HG02852 (cell line): Measurements from ENCODE around the gene CDH5.

Experiments
- ATAC-seq: cut with Tn5 transposase; IDR thresholded peaks from one replicate; pipeline ENCODE4 v1.9.1; 2021; ENCODE audit warnings: mild to moderate bottlenecking, moderate library complexity; ENCODE audit not compliant: unreplicated experiment

Gene CDH5

DNA sequence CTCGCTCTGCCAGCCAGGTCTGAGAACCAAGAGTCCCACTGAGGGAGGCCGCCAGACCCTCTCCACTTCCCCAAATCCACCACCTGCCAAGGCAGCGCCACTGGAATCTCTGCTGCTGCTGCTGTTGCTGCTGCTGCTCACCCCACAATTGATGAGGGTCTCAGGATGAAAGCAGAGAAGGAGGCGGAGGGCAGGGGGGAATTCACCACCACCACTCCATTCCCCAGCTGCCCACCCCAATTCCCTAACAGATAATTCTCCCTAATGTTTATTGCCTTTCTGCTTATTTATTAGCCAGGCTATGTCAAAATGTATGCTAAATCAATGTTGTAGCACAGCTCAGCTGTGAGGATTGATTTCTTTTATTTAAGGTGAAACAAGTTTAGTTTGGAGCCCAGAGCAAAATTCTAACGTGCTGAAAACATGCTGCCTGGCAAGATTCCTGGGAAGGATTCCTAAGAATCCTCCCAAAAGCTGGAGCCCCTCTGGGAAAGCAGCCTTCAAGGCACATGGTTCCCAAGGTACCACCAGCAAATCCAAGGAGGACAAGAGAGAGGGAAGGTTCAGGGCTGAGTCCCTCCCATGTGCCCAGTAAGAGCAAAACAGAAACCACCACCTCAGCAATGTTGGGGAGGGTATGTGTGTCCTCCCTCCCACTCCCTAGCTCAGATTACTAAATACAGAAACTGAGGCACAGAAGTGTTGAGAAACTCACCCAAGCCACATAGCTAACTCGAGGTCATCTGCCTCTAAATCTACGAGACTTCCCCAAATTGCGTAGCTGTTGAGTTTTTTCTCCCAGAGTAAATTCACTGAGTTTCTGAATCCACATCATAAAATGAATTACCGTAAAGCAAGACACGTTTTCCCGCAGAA lies 12.2 kb upstream of the CDH5 start:
- no peak for ATAC-seq

GRCh38 chr16:66355526-66355925 lies 11.0 kb upstream of the CDH5 start:
- no peak for ATAC-seq

DNA sequence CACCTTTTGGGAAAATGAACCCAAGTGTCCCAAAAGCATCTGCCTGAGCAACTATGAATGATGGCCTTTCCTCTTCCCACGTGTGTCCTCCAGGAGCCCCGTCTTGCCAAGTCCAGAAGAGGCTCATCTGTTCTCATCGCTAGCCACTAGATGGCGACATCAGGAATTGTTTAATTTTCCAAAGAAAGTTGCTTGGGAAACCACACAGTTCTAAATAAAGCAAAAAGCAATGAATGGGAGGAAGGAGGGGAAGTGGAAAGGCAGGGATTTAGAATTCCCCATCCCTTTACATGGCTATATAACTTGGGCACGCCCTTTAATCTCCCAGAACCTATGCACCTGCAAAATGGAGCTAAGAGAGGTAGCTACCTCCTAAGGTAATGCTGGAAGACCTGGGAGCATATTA lies 9.0 kb upstream of the CDH5 start:
- no peak for ATAC-seq

DNA sequence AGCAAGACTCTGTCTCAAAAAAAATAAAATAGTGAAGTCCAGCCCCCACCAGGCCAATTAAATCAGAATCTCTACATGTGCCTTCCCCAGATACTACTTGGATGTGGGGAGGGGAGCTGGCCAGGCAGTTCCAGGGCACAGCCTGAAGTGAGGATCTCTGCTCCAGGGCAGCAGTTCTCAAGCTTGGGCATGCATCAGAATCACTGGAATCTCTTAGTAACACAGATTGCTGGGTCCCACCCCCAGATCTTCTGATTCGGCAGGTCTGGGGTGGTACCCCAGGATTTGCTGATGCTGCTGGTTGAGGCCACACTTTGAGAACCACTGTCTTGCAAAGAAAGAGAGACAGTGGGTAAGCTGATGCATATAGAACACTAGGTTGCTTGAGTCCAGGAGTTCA lies 8.3 kb upstream of the CDH5 start:
- no peak for ATAC-seq

- no peak for ATAC-seq
Observed at GRCh38 chr16:66359012-66359411, 7.5 kb upstream of the CDH5 start.

DNA sequence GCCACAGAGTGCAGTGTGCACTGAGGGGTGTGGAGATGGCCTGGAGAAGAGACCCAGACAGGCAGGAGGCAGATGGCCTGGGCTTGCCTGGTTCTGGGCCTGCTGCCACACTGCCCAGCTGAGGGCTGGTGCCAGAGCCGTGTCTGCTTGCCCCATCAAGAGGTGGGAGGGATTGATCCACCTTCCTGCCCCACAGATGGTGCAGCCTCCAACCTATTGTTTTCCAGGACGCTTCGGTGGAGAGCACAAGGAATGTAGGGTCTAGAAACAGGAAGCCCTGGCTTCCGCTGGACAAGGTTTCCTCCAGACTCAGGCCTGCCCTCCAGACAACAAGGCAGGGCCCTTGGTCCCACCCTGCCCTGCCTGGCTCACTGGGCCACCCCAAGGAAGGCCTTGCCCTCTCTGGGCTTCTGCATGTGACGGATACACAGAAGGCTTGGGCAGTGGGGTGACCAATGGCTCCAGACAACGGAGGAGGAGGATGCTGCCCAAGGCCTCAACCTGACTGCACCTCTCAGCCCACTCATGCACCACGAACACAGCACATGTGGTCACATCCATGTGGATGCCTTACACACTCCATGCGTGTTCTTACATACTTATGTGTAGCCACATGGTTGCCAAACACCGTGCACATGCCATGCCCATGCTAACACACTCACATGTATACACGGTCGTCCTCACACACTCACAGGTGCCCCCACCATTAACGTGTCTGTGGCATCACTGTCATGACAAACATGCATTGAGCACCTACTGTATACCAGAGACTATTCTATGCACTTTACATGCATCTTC lies 6.5 kb upstream of the CDH5 start:
- ATAC-seq: no peak

DNA sequence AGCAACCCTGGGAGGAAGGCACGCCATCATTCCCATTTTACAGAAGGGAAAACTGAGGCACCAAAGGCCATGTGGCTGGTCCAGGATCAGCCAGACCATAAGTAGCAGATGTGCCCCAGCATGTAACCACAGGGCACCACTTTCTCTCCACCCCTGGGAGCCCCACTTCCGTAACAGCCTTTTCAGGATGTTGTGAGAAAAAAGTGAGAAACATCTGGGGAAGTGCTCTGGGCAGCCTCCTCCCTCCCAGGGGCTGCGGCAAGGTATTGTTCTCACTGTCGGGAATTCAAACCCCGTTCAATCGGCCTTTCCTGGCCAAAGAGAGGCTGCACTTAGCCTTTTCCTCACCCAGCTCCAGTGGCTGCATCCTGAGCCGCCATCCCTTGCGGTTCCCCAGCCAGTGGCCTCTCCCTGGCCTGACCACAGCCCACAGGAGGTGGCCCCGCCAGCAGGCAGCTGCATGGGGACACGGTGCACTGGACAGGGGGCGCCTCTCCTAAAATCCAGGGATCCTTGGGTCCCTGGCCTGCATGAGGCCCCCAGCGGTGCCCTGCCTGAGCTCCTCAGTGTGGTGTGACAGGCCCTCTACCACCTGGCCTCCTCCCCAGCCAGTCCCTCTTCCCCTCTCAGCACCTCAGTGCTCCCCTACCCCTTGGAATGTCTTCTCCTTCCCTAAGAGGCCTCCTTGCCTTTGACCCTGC lies 5.7 kb upstream of the CDH5 start:
- no peak for ATAC-seq

- no peak for ATAC-seq
Observed at GRCh38 chr16:66361604-66362135, 4.8 kb upstream of the CDH5 start.

DNA sequence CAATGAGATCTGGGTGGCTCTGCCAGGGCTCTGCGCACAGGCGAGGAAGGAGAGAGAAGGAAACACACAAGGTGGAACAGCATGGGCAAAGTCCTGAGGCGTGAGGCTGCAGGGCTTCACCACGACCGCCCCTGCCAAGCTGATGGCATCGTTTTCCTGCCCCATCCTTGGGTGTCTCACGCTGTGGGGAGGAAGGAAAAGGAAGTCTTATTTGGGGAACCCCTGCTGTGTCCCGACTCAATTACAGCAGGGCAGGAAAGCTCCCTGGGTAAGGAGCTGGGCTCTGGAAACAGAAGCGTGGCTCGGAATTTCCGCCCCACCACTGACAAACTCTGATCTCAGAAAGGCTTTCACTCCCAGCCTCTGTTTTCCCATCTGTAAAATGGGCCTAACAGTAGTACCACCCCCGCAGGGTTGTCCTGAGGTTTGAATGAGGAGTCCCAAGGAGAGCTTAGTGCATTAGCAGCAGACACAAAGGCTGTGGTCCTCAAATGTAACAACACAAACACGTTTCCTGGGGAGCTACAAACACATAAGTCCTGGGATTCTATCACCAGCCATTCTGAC lies 3.2 kb upstream of the CDH5 start:
- ATAC-seq: no peak

DNA sequence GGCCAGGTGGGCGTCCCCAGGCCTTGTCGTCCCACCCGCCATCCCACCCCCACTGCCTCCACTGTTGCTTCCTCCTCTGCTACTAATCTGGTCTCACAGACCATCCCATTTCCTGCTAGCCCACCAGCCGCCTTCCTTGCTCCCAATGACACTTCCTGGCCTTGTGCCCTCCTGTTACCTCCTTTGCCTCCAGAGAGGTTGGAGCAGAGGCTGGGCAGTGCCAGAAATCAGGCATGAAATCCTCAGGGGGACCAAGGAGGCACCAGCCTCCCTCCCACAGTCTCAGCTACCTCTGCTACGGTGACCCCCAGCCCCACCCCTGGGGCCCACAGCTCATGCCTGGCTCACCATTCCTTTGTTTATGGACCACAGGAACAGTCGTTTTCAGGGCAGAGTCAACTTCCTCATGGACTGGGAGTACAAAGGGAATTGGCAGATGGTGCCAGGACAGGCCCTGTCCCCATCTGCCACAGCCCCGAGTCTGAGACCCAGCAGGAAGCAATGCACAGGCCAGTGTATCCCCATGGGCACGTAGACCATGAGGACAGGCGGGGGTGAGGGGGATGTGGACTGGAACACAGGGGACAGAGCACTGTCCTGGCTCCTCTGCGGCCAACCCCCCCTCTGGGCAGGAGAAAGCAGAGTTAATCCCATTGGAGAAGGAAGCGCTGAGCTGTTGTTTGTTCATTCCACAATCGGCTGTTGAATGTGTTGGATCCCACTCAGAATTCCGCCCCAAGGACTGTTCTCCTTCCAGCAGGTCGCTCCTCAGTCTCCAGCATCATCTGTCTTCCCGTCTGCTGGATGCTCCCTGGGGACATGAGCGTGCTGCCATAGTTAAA lies 2.2 kb upstream of the CDH5 start:
- ATAC-seq: no peak

GRCh38 chr16:66364959-66365306 lies 1.6 kb upstream of the CDH5 start:
- no peak for ATAC-seq

DNA sequence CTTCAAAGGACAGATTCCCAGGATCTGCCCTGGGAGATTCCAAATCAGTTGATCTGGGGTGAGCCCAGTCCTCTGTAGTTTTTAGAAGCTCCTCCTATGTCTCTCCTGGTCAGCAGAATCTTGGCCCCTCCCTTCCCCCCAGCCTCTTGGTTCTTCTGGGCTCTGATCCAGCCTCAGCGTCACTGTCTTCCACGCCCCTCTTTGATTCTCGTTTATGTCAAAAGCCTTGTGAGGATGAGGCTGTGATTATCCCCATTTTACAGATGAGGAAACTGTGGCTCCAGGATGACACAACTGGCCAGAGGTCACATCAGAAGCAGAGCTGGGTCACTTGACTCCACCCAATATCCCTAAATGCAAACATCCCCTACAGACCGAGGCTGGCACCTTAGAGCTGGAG lies 840 bp upstream of the CDH5 start:
- no peak for ATAC-seq

DNA sequence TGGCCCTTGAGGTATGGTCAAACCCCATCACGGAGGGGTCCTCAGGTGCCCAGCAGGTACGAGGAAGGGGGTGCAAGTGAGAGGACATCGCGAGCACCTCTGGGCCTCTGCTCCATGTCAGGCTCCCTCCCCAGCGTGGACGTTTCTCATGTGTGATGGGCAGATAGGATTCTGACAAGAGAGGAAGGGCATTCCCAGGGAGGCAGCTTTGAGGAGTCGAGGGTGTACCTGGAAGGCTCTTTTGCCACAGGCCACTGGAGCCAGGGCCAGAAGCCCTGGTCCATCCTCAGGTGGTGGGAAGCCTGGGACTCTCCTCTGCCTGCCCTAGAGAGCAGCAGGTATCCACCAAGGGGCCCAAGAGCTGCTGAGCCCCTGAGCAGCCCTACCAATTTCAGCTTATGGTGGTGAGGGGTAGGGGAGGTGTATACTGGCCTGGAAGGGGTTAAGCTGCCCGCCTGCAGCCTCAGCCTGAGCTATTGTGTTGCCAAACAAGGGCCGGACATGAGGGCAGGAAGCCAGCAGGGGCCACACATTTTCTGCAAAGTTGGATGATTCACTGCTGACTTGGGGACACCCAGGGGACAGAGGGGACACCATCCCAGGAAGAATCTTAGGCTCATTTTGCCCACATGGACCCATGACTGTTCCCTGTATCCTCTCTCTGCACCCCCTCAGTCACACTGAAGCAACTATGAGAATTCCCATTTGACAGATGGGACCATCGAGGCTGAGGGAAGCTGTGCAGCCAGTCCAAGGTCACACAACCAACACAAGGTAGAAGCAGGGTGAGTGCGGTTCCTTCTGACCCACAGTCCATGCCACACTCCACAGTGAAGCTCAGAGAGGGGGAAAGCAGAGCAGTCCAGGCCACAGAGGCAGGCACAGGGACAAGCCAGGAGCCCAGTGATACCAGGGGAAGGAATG lies 1.7 kb downstream of the CDH5 start:
- no peak for ATAC-seq

GRCh38 chr16:66369055-66369592 lies 2.6 kb downstream of the CDH5 start:
- no peak for ATAC-seq

- no peak for ATAC-seq
Observed at GRCh38 chr16:66370786-66371684, 4.5 kb downstream of the CDH5 start.

DNA sequence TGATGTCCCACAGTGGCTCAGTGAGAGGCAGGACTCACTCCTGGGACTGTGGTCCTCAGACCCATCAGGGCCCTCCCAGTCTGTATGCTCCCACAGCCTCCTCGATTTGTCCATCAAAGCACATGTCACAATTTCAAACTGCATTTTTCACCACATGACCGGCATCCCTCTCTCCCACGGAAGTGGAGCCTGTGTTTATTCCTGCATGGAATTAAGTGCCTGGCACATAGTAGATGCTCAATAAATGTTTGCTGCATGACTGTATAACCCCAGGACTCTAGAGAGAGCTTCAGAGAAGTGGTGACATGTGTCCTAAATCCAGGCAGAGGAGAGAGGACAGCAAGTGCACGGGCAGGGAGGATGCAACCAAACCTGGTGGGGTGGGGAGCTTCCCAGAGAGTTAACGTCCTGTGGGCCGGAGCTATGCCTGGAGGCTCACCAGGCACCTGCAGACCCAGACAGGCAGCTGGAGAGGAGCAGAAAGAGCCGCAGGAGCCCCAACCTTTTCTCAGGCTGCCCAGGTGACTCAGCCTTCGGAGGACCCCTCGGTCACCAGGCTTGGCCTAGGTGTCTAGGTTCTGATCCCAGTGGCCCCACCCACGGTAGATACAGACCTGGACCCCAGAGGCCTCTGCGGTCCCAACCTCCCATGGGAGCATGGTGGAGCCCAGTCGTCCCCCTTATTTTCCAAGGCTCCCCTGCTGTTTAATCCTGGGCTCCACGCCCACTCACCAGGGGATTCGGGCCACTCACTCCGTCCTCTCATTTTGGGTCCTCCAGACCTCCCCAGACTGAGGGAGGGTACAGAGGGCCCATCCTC lies 5.8 kb downstream of the CDH5 start:
- ATAC-seq: no peak

GRCh38 chr16:66372898-66373155 lies 6.3 kb downstream of the CDH5 start:
- no peak for ATAC-seq
